ENCODE data around the gene CLIP4.

Gene CLIP4

DNA sequence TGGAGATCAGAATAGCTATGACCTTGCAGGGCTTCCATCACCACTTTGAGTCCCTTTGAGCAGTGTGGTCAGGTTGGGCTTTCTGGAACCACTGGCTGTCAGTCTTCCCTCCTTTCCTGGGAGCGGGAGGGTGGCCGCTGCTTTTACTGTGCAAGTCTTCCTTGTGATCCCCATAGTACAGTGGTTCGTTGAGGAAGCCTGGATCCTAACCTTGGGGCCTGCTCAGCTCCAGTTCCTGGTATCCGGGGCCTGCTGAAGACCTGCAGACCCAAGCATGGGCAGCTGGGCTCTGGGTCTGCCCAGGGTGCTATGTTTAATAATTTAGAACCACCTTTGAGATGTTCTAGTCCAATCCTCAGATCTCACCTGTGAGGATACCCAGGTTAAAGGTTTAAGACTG lies 104.2 kb downstream of the CLIP4 start:
- DNase-seq (ENCODE audit: low read depth, low spot score), result no peak

GRCh38 chr2:29220506-29221270 lies 105.5 kb downstream of the CLIP4 start:
- no peak for DNase-seq (ENCODE audit: low read depth, low spot score)

- DNase-seq (ENCODE audit: low read depth, low spot score), result no peak
These were observed 107.4 kb downstream of the CLIP4 start for GRCh38 chr2:29222381-29223179.

DNA sequence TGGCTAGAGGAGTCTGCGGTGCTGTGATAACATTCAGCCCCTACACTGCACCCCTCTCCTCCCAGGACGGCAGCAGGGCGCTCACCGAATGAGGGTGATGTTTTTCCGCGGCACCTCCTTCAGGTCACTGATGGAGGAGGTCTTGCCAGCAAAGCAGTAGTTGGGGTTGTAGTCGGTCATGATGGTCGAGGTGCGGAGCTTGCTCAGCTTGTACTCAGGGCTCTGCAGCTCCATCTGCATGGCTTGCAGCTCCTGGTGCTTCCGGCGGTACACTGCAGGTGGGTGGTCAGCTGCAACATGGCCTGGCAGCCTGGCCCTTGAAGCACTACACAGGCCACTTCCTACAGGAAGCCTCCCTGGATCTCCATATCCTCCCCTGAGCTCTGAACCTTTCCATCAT lies 108.0 kb downstream of the CLIP4 start:
- DNase-seq (ENCODE audit: low read depth, low spot score), result no peak

GRCh38 chr2:29223851-29224692 lies 108.9 kb downstream of the CLIP4 start:
- peak; percentile 73 for DNase-seq (ENCODE audit: low read depth, low spot score)

- DNase-seq (ENCODE audit: low read depth, low spot score), result no peak
These were observed 109.7 kb downstream of the CLIP4 start for GRCh38 chr2:29224693-29225551.

- no peak for DNase-seq (ENCODE audit: low read depth, low spot score)
These were observed 110.6 kb downstream of the CLIP4 start for GRCh38 chr2:29225814-29226213.

DNA sequence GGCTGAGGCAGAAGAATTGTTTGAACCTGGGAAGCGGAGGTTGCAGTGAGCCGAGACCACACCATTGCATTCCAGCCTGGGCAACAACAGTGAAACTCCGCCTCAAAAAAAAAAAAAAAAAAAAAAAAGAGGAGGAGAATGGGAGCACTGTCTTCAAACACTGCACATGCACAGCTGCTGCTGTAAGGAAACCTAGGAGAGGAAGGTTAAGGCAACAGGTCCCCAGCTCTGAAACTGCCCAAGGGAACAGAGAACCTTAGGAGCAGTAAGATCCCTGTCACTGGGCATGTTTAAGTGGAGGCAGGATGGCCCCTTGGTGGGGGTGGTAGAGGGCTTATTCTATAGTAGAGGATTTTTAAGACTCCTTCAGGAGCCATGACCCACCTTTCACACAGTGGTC lies 111.2 kb downstream of the CLIP4 start:
- no peak for DNase-seq (ENCODE audit: low read depth, low spot score)

GRCh38 chr2:29226808-29227207 lies 111.6 kb downstream of the CLIP4 start:
- no peak for DNase-seq (ENCODE audit: low read depth, low spot score)

DNA sequence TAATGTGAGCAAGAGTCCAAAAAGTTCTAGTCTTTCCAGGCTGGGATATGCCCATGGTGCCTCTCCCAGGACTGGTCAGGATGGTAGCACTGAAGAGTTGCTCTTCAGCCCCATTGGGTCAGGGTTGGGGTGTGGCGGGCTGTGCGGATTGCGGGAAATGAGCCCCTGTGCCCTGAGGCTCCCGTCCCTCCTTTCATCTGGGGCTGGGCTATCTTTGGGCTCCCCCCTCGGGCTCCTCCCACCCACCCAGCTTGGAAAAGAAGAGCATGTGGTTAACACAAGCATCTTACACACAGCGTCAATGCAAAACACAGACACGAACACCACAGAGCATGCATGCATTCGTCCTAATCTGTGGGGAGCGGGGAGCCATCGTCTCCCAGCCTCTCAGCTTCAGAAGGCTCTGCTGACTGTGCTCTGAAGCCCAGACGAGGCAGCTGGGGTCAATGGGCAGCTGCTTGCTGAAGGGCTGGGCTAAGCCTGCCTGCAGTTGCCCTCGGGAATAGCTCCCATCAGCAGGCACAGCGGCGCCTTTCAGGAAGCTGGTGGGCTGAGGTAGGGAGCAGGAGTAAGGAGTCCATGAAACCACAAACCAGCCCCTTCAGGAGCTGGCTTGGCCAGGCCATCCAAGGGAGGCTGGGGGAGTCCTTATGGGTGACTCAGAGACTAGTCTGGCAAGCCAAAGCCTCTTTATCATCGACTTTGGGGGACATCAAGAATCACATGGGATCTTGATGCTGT lies 112.9 kb downstream of the CLIP4 start:
- no peak for DNase-seq (ENCODE audit: low read depth, low spot score)

GRCh38 chr2:29228947-29229346 lies 113.7 kb downstream of the CLIP4 start:
- no peak for DNase-seq (ENCODE audit: low read depth, low spot score)

- DNase-seq (ENCODE audit: low read depth, low spot score), result no peak
These were observed 114.4 kb downstream of the CLIP4 start for GRCh38 chr2:29229640-29230039.

GRCh38 chr2:29232041-29232440 lies 116.8 kb downstream of the CLIP4 start:
- DNase-seq (ENCODE audit: low read depth, low spot score), result no peak

DNA sequence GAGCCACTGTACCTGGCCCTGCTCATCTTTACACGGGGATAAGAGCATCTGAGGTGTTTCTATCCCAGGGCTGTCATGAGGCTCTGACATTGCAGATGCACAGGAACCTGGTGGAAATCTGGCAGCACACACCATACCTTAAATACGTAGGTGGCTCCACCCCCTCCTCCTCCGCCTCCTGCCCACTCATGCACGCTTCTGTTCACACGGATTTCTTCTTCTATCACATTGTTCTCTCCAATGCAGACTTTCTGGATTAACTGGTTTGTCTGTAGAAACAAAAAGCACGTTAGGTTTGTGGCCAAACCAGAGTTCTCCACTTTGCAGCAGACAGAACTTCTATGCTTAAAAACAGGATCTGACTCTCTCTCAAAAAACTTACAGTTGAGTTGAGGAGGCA lies 118.2 kb downstream of the CLIP4 start:
- no peak for DNase-seq (ENCODE audit: low read depth, low spot score)

DNA sequence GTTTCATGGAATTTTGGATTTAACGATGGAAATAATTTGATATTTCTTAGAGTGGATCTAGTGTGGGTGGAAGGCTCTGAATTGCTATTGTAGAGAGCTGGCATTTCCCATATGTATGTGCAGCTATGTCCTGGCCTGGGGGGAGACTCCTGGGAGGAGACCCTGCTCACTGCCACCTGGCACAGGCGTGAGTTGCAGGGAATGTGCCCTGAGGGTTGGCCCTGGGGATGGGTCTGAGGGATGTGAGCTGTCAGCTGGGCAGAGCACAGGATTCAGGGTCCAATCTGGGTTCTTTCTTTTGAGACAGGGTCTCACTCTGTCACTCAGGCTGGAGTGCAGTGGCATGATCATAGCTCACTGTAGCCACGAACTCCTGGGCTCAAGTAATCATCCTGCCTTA lies 120.2 kb downstream of the CLIP4 start:
- no peak for DNase-seq (ENCODE audit: low read depth, low spot score)

DNA sequence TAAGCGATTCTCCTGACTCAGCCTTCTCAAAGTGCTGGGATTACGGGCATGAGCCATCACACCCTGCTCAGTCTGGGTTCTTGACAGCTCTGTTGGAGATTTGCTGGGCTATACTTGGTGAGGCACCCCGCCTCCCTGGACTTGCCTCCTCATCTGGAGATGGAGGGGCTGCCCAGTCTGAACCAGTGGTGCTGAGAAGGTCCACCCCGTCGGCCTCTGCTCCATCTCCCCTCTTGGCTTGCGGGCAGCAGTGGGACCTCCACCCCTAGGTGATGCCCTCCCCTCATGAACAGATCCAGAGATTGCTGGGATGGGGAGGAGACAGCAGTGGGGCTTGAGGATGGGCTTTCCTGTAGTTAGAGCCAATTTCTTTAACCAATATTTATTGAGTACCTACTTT lies 120.9 kb downstream of the CLIP4 start:
- no peak for DNase-seq (ENCODE audit: low read depth, low spot score)

DNA sequence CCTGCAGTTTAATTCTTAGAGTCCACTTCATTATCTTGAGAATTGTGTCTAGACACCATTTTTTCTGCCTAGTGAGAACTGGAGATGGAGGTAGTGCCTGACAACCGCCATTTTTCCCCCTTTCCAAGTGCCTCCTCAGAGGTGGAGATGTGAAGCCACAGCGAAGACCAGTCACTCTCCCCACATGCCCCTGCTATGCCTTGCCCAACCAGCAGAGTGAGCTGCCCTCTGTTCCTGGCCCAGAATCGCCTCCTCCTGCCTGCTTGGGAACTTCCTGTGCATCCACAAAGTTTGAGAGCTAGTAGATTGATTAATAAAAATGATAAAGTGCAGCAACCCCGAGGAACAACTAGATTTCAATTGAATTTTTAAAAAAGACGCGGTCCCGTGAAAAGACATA lies 123.3 kb downstream of the CLIP4 start:
- no peak for DNase-seq (ENCODE audit: low read depth, low spot score)
